HG02884 (cell line): Measurements from ENCODE around the gene SEMA6D.

Experiments used
- ATAC-seq: cut with Tn5 transposase; IDR thresholded peaks from one replicate; pipeline ENCODE4 v1.9.1; 2021; ENCODE audit warnings: mild to moderate bottlenecking, moderate library complexity; ENCODE audit not compliant: unreplicated experiment

The SEMA6D gene

DNA sequence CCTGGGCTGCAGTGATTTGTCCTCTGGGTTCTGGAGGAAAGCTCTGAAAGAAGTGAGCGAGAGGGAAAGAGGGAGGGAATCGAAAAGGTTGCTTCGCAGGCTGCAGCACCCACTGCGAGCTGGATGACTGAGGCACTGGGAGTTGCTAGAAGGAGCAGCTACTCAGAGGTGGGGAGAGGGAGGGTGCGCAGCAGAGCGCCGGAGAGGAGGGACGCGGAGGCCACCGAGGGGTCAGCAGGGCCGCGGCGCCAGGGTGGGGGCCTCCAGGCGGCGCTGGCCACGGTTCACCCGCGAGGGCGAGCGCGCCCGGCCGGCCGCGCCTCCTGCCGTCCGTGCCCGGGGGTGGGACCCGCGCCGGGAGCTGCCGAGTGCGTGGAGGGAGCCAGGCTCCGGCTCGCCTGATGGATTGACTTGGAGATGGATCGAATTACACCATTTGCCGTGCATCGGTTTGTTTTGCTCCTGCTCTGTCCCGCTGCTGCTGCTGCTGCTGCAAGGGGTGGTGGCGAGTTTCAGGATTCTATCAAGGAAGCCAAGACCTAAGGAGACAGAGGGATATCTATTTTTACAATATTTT is at the start of gene SEMA6D:
SEMA6D (plus strand) TSS at position 470 of the 577 bp plus-strand sequence. CDS start 42,294 bp downstream, outside the sequence.
- ATAC-seq = no peak

DNA sequence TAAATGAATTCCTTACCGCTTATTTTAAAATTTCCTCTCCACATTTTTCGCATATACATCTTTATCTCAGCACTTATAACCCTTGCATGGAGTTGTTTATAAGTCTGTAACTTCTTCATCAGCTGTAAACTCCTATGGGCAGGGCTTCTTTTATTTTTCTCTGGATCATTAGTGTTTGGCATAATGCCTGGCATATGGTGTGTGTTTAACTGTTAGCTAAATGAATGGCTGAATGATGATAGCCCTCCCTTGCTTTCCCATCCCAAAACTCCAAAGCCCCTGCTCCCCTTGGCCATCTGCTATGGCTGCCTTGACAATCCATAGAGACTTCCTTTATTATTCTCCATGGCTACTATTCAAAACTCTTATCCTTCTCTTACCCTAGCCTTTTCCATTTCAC is 48.1 kb upstream of the SEMA6D start:
- ATAC-seq = no peak

DNA sequence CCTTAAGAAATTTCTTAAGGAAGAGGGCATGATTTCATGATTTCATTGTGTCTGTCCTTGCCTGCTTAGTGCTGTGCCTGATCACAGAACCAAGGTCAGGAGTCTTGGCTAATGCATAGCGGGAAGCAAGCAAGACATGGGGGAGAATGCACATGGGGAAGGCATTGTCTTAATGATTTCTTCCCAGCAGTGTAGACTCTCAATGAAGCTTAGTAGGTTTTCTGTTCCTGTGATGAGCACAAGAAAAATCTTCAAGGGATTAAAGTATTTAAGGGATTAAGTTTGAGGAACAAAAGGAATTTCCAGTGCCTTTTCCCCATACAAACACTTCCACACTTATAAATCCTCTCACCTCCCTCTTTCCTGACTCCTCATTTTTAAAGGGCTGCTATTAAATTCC is 46.9 kb upstream of the SEMA6D start:
- no peak for ATAC-seq

DNA sequence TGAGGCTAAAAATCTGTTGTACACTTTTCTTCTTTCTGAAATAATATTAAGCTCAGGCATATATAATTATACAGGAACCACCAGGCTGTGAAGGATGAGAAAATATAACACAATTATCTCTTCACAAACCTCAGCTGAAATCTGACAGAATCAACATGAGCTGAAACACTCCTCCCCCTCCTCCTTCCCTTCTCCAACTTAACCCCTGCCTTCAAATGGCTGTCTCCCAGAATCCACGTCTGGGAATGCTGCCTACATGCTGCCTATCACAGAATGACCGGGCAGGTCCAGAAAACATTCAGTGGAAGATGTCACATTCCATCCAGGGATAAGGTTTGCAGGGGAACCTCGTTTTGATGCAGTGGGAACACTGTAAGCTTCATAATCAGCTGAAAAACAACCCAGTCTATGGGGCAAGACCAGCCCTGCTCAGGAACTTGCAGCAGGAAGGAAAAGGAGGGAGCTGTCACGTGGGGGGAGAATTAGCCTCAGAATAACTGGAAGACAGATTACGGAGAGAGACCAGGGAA is 44.0 kb upstream of the SEMA6D start:
- no peak for ATAC-seq

- ATAC-seq = no peak
Measured at GRCh38 chr15:47674586-47675232, 42.6 kb upstream of the SEMA6D start.

DNA sequence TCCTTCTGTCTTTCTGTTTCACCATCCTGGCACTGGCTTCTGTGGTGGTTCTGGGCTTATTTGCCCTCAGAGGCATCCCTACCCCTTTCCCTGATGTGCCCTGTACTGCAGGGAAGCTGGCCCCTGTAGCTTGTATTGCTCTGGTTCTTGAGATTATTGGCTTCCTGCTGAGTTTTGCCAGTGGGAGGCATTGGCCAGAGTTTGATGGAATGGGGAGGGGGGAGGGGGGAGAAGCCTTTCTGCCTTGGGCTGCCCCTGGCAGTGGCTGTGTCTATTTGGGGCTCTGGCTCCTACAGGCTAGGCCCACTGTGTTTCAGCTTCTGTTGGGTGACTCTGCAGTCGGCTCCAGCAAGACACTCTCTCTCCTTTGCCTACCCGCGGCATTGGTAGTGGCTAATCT is 41.6 kb upstream of the SEMA6D start:
- ATAC-seq = no peak

DNA sequence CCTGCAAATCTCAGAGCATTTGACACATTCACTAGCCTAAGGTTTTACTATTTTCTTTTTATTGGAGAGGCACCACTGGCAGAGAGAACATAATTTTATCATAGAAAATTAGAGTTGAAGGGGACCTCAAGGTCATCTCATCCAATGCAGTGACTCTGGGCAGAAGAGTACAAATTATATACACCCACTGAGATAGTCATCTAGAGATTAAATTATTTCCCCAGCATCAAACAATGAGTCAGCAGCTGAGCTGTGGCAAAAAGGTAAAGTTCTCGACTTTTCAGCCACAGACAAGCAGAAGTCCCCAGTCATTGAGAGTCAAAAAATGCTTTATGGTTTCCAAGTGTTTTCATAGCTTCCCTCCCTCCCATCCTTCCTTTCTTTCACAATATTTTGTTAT is 39.3 kb upstream of the SEMA6D start:
- ATAC-seq = no peak

DNA sequence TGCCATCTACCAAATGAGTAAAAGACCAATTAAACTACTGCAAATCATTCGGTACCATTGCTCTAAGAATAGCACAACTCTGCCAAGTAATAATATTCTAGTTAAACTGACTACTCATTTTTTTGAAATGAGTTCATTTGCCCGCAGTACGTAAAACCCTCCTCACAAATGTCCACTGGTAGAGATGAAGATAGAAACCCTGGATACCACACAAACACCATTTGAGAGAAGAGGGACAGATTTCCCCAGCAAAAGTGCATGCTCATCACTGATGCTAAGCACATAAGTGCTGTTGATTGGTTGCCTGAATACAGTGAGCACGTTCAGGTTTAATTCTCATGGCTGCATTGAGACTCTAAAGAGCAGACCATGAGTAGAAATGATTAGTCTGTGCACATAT is 34.6 kb upstream of the SEMA6D start:
- ATAC-seq = no peak

DNA sequence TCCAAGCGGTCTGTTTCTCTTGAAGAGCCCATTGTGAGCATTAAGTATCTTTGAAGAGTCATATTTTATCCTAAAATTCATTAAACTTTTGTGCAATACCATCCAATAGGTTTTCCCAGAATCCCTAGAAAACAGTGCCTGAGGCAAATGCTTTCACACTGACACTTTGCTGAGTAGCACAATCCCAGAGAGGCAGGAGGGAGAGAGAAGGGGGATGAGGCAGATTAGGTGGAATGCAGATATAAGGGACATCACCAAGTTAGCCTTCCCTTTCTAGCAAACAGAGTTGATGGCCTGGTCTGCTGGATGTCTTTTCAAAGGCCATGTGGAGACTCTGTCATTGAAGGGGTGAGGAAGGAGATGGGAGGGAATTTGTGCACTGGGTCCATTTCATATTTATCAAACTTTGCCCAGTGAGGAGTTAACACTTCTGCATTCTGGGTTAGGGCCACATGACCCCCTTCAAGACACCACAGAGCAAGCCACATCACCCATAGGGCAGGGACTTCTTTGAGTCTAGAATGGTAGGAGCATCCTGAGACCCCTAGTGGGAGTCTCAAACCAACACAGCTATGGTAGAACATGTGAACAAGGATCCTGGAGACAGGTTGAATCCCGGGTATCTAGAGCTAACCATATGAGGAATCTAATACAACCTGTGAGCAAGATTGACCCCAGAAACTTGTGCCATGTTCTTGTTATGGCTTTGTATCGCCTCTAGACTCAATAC is 32.0 kb upstream of the SEMA6D start:
- no peak for ATAC-seq

DNA sequence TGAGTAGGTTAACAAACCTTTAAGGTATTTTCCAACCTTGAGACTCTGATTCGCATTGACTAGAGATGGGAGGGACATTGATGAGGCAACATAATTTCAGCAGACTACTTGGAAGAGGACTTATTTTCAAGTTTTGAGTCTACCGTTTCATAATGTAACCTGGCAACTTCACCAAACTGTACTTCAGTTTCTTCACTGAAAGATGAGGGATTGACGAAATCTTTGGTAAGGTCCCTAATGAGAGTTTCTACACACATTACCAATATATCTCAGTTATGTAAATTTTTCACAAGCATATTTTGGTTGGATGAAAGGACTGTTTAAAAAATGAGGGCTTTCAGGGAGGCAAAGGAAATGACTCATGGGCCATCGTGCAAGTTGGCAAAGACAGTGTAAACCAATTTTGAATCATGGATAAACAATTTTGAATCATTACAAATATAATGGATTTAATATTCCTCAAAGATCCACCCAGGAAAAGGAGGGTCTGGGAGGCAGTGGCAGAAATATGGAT is 28.7 kb upstream of the SEMA6D start:
- ATAC-seq = no peak

DNA sequence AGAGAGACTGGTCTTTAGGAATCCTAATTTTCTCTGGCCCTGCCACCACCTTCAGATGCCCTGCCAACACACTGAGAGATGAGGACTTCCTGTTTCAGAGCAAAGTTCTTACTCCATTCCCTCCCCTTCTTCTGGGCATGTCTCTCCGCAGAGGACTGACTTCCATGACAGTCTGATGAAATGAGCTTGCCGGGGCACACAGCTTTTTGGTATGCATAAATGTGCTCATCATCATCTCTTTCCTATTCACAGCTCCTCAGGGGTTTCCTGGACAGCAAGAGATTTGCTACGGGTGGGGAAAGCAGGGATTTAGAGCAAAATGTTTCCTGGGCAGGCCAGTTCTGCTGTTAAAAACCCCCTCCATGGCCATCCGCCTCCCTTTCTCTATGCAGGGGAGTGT is 27.6 kb upstream of the SEMA6D start:
- ATAC-seq = no peak

GRCh38 chr15:47691882-47692281 is 25.4 kb upstream of the SEMA6D start:
- ATAC-seq = no peak

GRCh38 chr15:47696351-47696750 is 21.0 kb upstream of the SEMA6D start:
- no peak for ATAC-seq

DNA sequence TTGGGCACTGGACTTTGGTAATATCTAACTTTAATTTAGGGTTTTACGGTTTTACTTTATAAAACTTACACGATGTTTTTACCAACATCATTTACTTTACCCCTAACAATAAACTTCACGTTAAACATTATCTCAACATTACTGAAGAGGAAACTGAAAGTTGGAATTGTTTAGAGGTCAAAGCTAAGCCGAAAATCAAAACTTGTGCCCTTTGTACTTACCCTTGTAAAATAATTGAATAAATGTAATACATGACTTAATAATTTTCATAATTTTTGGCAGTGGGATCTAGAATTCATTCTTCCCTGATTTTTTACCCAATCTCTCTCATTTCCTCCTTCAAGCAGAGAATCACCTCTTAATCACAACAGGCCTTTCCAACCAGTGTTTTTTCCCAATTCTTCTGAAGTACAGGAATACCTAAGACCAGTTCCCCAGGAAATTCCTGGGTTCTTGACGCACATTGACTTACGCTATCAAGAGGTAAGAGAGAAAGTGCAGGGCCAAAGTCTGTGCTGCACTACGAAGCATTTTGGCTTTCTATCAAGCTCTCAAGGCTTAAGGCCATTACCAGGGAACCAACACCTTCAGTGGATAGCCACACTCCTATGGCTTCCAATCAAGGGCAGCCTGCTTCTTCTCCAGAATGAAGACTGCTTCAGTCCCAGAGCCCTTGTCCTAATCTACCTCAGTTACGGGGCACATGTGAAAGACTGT is 11.9 kb upstream of the SEMA6D start:
- no peak for ATAC-seq

GRCh38 chr15:47707391-47707790 is 9.9 kb upstream of the SEMA6D start:
- no peak for ATAC-seq

DNA sequence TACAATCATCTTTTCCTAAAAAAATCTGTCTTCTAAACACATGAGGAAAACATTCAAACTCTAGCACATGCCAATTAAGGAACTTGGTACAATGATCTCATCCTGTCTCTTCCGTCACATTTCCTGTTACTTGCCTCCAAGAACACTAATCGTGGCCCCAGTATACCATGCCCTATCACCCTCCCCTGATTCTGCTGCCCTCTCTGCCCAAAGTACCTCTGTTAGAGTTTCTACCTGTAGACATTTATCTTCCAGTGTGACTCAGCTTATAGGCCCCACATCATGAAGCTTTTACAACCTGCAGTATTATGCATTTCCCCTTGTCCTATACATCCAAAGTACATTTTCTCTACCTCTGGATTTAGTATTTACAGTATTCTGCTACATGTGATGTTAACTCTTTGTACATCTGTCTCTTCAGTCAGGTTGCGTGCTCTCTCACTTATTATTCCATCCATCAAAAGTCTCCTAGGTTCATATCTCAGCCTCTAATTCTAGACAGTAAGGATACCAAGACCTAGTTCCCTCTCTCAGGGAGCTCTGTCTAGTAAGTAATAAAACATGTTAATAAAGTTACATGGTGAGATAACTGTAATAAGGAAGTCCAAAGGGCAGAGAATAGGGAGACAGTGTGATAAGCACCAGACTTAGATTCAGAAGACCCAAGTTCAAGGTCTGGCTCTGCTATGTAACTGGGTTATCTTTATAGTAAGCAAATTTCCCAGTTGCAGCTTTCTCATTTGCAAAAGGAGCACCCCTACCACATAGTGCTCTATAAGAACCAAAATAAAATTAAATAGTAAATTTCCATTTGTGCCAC is 8.9 kb upstream of the SEMA6D start:
- no peak for ATAC-seq

DNA sequence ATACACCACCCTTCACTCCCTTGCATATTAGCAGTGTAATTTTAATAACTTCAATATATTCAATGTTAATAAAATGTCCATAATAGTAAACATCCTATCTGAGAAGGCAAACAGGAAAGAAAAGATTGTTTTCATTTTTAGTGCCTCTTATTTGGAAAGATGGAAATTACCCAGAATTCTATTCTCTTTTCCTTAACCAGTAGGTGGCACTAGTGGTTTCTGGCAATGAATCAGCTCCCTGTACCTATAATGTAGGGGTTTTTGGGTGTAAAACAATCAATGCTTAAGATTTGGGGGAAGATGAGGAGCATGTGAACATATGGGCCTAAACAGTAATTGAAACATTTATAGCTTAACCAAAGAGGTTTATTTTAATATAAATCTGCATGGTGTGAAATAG is 5.7 kb upstream of the SEMA6D start:
- no peak for ATAC-seq

DNA sequence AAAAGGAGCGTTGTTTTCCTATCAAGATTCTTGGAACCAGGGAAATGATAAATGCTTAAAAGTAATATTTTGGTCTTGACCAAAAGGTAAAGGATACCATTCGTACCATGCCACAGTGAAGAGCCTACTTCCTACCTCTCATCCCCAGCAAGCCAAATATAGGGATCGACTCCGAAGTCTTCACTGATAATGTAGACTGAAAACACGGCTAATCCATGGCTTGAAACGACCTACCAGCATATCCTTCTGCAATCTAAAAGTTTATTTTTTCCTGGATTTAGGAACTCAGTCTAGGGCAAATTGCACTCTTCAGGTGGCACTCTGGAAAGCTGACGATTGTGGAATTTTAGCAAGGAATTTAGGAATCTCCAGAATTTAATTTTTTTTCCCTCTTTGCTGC is 1.9 kb upstream of the SEMA6D start:
- ATAC-seq = no peak

DNA sequence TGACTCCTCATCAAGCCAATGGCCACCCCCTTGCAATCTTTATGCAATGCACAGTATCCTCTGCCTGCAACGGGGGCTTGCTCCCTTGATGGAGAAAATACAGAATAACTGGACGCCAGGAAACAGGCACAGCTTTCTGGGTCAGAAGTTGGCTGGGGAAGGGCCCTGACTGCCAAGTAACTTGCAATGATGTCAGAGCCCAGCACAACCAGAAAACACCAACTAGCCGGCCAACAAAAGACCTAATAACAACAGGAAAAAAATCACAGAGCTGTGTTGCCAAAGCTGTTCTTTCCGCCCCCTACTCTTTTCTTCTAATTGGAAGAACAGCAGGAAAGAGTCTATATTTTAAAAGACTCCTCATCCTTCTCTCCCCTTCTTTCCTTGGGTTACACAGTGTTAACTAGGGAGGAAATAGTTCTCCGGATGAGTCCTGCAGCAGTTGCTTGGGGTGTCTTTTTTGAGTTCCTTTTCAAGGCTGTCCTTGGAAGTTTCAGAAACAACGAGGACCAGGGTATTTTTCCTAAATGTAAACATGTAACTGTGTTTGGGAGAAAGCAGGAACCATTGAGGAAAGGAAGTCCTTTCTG is 1.4 kb upstream of the SEMA6D start:
- ATAC-seq = no peak

DNA sequence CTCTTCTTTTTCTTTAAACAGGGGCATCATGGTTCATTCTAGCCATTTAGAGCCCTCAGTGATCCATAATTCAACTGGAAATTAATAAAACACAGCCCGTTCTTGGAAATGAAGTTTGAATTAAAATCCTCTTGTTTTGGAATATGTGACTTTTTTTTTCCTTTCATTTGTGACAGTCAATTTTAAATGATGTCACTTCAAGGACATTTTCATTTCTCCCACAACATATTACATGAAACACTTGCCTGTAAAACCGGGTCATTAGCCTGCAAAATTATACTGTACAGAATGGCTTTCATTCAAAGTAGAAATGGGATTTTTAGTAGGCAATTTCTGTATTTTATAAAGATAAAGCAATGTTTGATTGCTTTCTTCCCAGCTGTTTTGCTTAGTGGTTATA is 789 bp upstream of the SEMA6D start:
- no peak for ATAC-seq
